Measurements from ENCODE around the gene MCCD1.

MCCD1 gene

GRCh38 chr6:31513456-31514165, 15.2 kb upstream of the MCCD1 start:
- no peak for FAIRE-seq

GRCh38 chr6:31521835-31522234, 6.9 kb upstream of the MCCD1 start:
- no peak for FAIRE-seq

GRCh38 chr6:31525553-31525931, 3.2 kb upstream of the MCCD1 start:
- FAIRE-seq, result no peak

GRCh38 chr6:31525932-31526591, 2.7 kb upstream of the MCCD1 start:
- FAIRE-seq, result no peak

GRCh38 chr6:31528307-31528777, 420 bp upstream of the MCCD1 start:
- FAIRE-seq, result no peak

- FAIRE-seq, result no peak
These were observed 778 bp downstream of the MCCD1 start for GRCh38 chr6:31529329-31530150.

- FAIRE-seq, result no peak
These were observed 1.9 kb downstream of the MCCD1 start for GRCh38 chr6:31530659-31531058.

GRCh38 chr6:31531162-31531561, 2.4 kb downstream of the MCCD1 start:
- FAIRE-seq, result no peak

- FAIRE-seq, result no peak
These were observed 3.2 kb downstream of the MCCD1 start for GRCh38 chr6:31531771-31532643.

- FAIRE-seq, result no peak
These were observed 4.1 kb downstream of the MCCD1 start for GRCh38 chr6:31532644-31533454.

GRCh38 chr6:31533455-31533841, 4.7 kb downstream of the MCCD1 start:
- FAIRE-seq, result no peak

GRCh38 chr6:31534011-31534410, 5.2 kb downstream of the MCCD1 start:
- no peak for FAIRE-seq

GRCh38 chr6:31534521-31535040, 5.8 kb downstream of the MCCD1 start:
- no peak for FAIRE-seq

- no peak for FAIRE-seq
These were observed 7.0 kb downstream of the MCCD1 start for GRCh38 chr6:31535538-31536324.

GRCh38 chr6:31538805-31539400, 10.1 kb downstream of the MCCD1 start:
- FAIRE-seq, result no peak

- FAIRE-seq, result no peak
These were observed 11.9 kb downstream of the MCCD1 start for GRCh38 chr6:31540640-31541039.

- no peak for FAIRE-seq
These were observed 12.4 kb downstream of the MCCD1 start for GRCh38 chr6:31541059-31541657.

GRCh38 chr6:31541658-31542521, 13.1 kb downstream of the MCCD1 start, which contains the start of gene DDX39B:
DDX39B (minus strand) TSS chr6:31542003; CDS start chr6:31540532, 1,471 bp downstream.
- peak; percentile 90 for FAIRE-seq

- no peak for FAIRE-seq
These were observed 14.9 kb downstream of the MCCD1 start for GRCh38 chr6:31543639-31544038.
